HEK293 (cell line): ENCODE results near the gene HOXB7.

Experiments
- BCL11B ChIP-seq: fragments of 450-650 bp; formaldehyde crosslinking; IDR thresholded peaks from 2 replicates; pipeline ENCODE4 v1.5.1; 2016; ENCODE audit warnings: low read depth, missing biosample characterization, missing genetic modification characterization
- CTCF ChIP-seq: fragments of 450-650 bp; formaldehyde crosslinking; IDR thresholded peaks from 2 replicates; pipeline ENCODE4 v1.5.1; 2016; ENCODE audit warnings: missing biosample characterization, missing genetic modification characterization
- FEZF1 ChIP-seq: fragments of 450-650 bp; formaldehyde crosslinking; IDR thresholded peaks from 2 replicates; pipeline ENCODE4 v1.5.1; 2016; ENCODE audit warnings: missing biosample characterization, missing genetic modification characterization
- GLIS2 ChIP-seq: fragments of 450-650 bp; formaldehyde crosslinking; IDR thresholded peaks from 2 replicates; pipeline ENCODE4 v1.5.1; 2016; ENCODE audit warnings: missing biosample characterization, missing genetic modification characterization
- KLF7 ChIP-seq: fragments of 450-650 bp; formaldehyde crosslinking; IDR thresholded peaks from 2 replicates; pipeline ENCODE4 v1.5.1; 2016; ENCODE audit warnings: missing biosample characterization, missing genetic modification characterization, borderline replicate concordance
- PRDM10 ChIP-seq: fragments of 450-650 bp; formaldehyde crosslinking; IDR thresholded peaks from 2 replicates; pipeline ENCODE4 v1.5.1; 2016; ENCODE audit warnings: missing biosample characterization, missing genetic modification characterization
- SP7 ChIP-seq: fragments of 450-650 bp; formaldehyde crosslinking; IDR thresholded peaks from 2 replicates; pipeline ENCODE4 v1.5.1; 2016; ENCODE audit warnings: missing biosample characterization, missing genetic modification characterization
- WT1 ChIP-seq: fragments of 450-650 bp; formaldehyde crosslinking; IDR thresholded peaks from 2 replicates; pipeline ENCODE4 v1.5.1; 2016; ENCODE audit warnings: missing biosample characterization, missing genetic modification characterization
- ZBTB6 ChIP-seq: fragments of 450-650 bp; formaldehyde crosslinking; IDR thresholded peaks from 2 replicates; pipeline ENCODE4 v1.5.1; 2017; ENCODE audit warnings: missing biosample characterization, missing genetic modification characterization
- ZBTB8A ChIP-seq: fragments of 450-650 bp; formaldehyde crosslinking; IDR thresholded peaks from 2 replicates; pipeline ENCODE4 v1.5.1; 2016; ENCODE audit warnings: missing biosample characterization, missing genetic modification characterization
- ZEB2 ChIP-seq: fragments of 450-650 bp; formaldehyde crosslinking; IDR thresholded peaks from 2 replicates; pipeline ENCODE4 v1.5.1; 2016; ENCODE audit warnings: missing biosample characterization, missing genetic modification characterization
- ZFHX2 ChIP-seq: fragments of 450-650 bp; formaldehyde crosslinking; conservative IDR thresholded peaks from 2 replicates; pipeline ENCODE4 v1.5.1; 2016; ENCODE audit warnings: missing biosample characterization, missing genetic modification characterization
- ZFP69B ChIP-seq: fragments of 450-650 bp; formaldehyde crosslinking; IDR thresholded peaks from 2 replicates; pipeline ENCODE4 v1.5.1; 2016; ENCODE audit warnings: missing biosample characterization, missing genetic modification characterization
- ZNF10 ChIP-seq: fragments of 450-650 bp; formaldehyde crosslinking; IDR thresholded peaks from 2 replicates; pipeline ENCODE4 v1.5.1; 2017; ENCODE audit warnings: missing biosample characterization, missing genetic modification characterization
- ZNF350 ChIP-seq: fragments of 450-650 bp; formaldehyde crosslinking; IDR thresholded peaks from 2 replicates; pipeline ENCODE4 v1.5.0; 2017; ENCODE audit warnings: missing biosample characterization, mild to moderate bottlenecking, missing genetic modification characterization
- ZNF366 ChIP-seq: fragments of 450-650 bp; formaldehyde crosslinking; conservative IDR thresholded peaks from 2 replicates; pipeline ENCODE4 v1.5.1; 2016; ENCODE audit warnings: missing biosample characterization, missing genetic modification characterization
- ZNF600 ChIP-seq: fragments of 450-650 bp; formaldehyde crosslinking; IDR thresholded peaks from 2 replicates; pipeline ENCODE4 v1.5.1; 2016; ENCODE audit warnings: missing biosample characterization, missing genetic modification characterization
- ZNF843 ChIP-seq: fragments of 450-650 bp; formaldehyde crosslinking; IDR thresholded peaks from 2 replicates; pipeline ENCODE4 v1.5.1; 2016; ENCODE audit warnings: missing biosample characterization, missing genetic modification characterization
- ZSCAN4 ChIP-seq: fragments of 450-650 bp; formaldehyde crosslinking; IDR thresholded peaks from 2 replicates; pipeline ENCODE4 v1.5.1; 2017; ENCODE audit warnings: missing biosample characterization, missing genetic modification characterization
- TF ChIP-seq, protein P1 (sequence below): fragments of 450-650 bp; IDR thresholded peaks from 2 replicates; pipeline ENCODE4 v1.5.1; 2018; ENCODE audit warnings: missing biosample characterization, missing genetic modification characterization
- TF ChIP-seq, protein P2 (sequence below): fragments of 450-650 bp; formaldehyde crosslinking; IDR thresholded peaks from 2 replicates; pipeline ENCODE4 v1.5.1; 2016; ENCODE audit warnings: missing biosample characterization, missing genetic modification characterization, borderline replicate concordance

HOXB7 gene

GRCh38 chr17:48600244-48601098 lies 10.3 kb downstream of the HOXB7 start (continued):
- peak; percentile 62; the same call in 1 of the 2 replicates for TF ChIP-seq ZFP69B (tag by site-specific recombination)
- peak; percentile 31; the same call in 1 of the 2 replicates for TF ChIP-seq BCL11B
- TF ChIP-seq ZEB2 = peak; percentile 44; the same call in 1 of the 2 replicates
- TF ChIP-seq WT1 = peak; percentile 58; the same call in 1 of the 2 replicates
- peak; percentile 16; the same call in 1 of the 2 replicates for TF ChIP-seq SP7
- peak; percentile 28; the same call in 1 of the 2 replicates for TF ChIP-seq GLIS2
- peak; percentile 96 for TF ChIP-seq PRDM10
- peak; percentile 97 for TF ChIP-seq ZBTB6 (tag by site-specific recombination)
- TF ChIP-seq, protein P1, sequence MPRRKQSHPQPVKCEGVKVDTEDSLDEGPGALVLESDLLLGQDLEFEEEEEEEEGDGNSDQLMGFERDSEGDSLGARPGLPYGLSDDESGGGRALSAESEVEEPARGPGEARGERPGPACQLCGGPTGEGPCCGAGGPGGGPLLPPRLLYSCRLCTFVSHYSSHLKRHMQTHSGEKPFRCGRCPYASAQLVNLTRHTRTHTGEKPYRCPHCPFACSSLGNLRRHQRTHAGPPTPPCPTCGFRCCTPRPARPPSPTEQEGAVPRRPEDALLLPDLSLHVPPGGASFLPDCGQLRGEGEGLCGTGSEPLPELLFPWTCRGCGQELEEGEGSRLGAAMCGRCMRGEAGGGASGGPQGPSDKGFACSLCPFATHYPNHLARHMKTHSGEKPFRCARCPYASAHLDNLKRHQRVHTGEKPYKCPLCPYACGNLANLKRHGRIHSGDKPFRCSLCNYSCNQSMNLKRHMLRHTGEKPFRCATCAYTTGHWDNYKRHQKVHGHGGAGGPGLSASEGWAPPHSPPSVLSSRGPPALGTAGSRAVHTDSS (tag by site-specific recombination) = no peak
- TF ChIP-seq FEZF1 = peak; percentile 76
- peak; percentile 97 for TF ChIP-seq ZBTB8A
- peak; percentile 8; the same call in 1 of the 2 replicates for TF ChIP-seq ZNF843 (tag by site-specific recombination)
- TF ChIP-seq ZNF600 (tag by site-specific recombination) = peak; percentile 88
- TF ChIP-seq ZFHX2 (tag by site-specific recombination) = peak; percentile 99
- peak; percentile 75; the same call in 1 of the 2 replicates for TF ChIP-seq ZNF366
- TF ChIP-seq KLF7 (tag by site-specific recombination) = no peak
- TF ChIP-seq ZSCAN4 (tag by site-specific recombination) = peak; percentile 93
- no peak for TF ChIP-seq ZNF10
- TF ChIP-seq, protein P2, sequence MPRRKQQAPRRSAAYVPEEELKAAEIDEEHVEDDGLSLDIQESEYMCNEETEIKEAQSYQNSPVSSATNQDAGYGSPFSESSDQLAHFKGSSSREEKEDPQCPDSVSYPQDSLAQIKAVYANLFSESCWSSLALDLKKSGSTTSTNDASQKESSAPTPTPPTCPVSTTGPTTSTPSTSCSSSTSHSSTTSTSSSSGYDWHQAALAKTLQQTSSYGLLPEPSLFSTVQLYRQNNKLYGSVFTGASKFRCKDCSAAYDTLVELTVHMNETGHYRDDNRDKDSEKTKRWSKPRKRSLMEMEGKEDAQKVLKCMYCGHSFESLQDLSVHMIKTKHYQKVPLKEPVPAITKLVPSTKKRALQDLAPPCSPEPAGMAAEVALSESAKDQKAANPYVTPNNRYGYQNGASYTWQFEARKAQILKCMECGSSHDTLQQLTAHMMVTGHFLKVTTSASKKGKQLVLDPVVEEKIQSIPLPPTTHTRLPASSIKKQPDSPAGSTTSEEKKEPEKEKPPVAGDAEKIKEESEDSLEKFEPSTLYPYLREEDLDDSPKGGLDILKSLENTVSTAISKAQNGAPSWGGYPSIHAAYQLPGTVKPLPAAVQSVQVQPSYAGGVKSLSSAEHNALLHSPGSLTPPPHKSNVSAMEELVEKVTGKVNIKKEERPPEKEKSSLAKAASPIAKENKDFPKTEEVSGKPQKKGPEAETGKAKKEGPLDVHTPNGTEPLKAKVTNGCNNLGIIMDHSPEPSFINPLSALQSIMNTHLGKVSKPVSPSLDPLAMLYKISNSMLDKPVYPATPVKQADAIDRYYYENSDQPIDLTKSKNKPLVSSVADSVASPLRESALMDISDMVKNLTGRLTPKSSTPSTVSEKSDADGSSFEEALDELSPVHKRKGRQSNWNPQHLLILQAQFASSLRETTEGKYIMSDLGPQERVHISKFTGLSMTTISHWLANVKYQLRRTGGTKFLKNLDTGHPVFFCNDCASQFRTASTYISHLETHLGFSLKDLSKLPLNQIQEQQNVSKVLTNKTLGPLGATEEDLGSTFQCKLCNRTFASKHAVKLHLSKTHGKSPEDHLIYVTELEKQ (tag by site-specific recombination) = peak; percentile 64; the same call in 1 of the 2 replicates
- TF ChIP-seq ZNF350 (tag by site-specific recombination) = no peak
- TF ChIP-seq CTCF (tag by site-specific recombination) = peak; percentile 33; the same call in 1 of the 2 replicates
